ENCODE measurements around the gene SELPLG.
"Not testable (repeated sequence)": the region's sequence is repeated elsewhere in the genome, so short reads cannot be mapped to it uniquely, and the experiment has no call there.

SELPLG gene

GRCh38 chr12:108591267-108591980, 42.3 kb downstream of the SELPLG start:
- Histone ChIP-seq H3K4me3 (ENCODE audit: low read length) (no peak overlapping the region), H2AFZ (ENCODE audit: low read length) (no peak overlapping the region), H3K36me3 (replicated peaks; ENCODE audit: insufficient read depth, low read length) (no peaks in the 10 kb centered on the region), H3K9me3 (replicated peaks; ENCODE audit: insufficient read depth, low read length) (no peaks in the 10 kb centered on the region), H4K20me1 (ENCODE audit: insufficient read depth, low read length) (no peaks in the 10 kb centered on the region), H3K27me3 (replicated peaks; ENCODE audit: insufficient read depth, low read length) (no peaks in the 10 kb centered on the region), H3K79me2 (ENCODE audit: low read length) (no peaks in the 10 kb centered on the region), H3K9ac (ENCODE audit: low read length) (no peak overlapping the region), H3K27ac (ENCODE audit: low read length) (no peak overlapping the region), H3K4me2 (ENCODE audit: low read depth, low read length) (no peak overlapping the region), H3F3A (ENCODE audit: insufficient read depth, low read length) (no peaks in the 10 kb centered on the region), H3K9me2 (replicated peaks; ENCODE audit: insufficient read depth, low read length) (no peaks in the 10 kb centered on the region), H3K4me1 (ENCODE audit: low read length) (no peaks in the 10 kb centered on the region)
- no peak for DNase-seq
- TF ChIP-seq EZH2 (optimal IDR thresholded peaks at IDR 0.05; ENCODE audit: low read depth, low read length) (no peak), EZH2phosphoT487 (IDR thresholded peaks at IDR 0.05; ENCODE audit: low read length) (no peak), CTCF (IDR thresholded peaks at IDR 0.05; ENCODE audit: low read length) (no peak)

GRCh38 chr12:108590463-108590862, 43.2 kb downstream of the SELPLG start:
- not testable (repeated sequence) for H3K27ac ChIP-seq (ENCODE audit: low read length); H3K9me3 ChIP-seq (replicated peaks; ENCODE audit: insufficient read depth, low read length); H4K20me1 ChIP-seq (ENCODE audit: insufficient read depth, low read length); H3K79me2 ChIP-seq (ENCODE audit: low read length); H3K9ac ChIP-seq (ENCODE audit: low read length); H3K4me3 ChIP-seq (ENCODE audit: low read length); H3K36me3 ChIP-seq (replicated peaks; ENCODE audit: insufficient read depth, low read length); H3K9me2 ChIP-seq (replicated peaks; ENCODE audit: insufficient read depth, low read length); H3K4me1 ChIP-seq (ENCODE audit: low read length); H2AFZ ChIP-seq (ENCODE audit: low read length); H3F3A ChIP-seq (ENCODE audit: insufficient read depth, low read length); DNase-seq; H3K4me2 ChIP-seq (ENCODE audit: low read depth, low read length); H3K27me3 ChIP-seq (replicated peaks; ENCODE audit: insufficient read depth, low read length)

GRCh38 chr12:108589840-108590229, 43.9 kb downstream of the SELPLG start:
- no peak overlapping the region for H3K9ac ChIP-seq (ENCODE audit: low read length)

More at GRCh38 chr12:108589840-108590229, 43.9 kb downstream of the SELPLG start:
- Histone ChIP-seq H3K9me3 (replicated peaks; ENCODE audit: insufficient read depth, low read length) (no peaks in the 10 kb centered on the region), H4K20me1 (ENCODE audit: insufficient read depth, low read length) (no peaks in the 10 kb centered on the region), H3K27me3 (replicated peaks; ENCODE audit: insufficient read depth, low read length) (no peaks in the 10 kb centered on the region), H3K4me1 (ENCODE audit: low read length) (no peaks in the 10 kb centered on the region), H3K27ac (ENCODE audit: low read length) (no peak overlapping the region), H3F3A (ENCODE audit: insufficient read depth, low read length) (no peaks in the 10 kb centered on the region), H3K36me3 (replicated peaks; ENCODE audit: insufficient read depth, low read length) (no peaks in the 10 kb centered on the region), H3K4me3 (ENCODE audit: low read length) (no peak overlapping the region), H3K4me2 (ENCODE audit: low read depth, low read length) (no peak overlapping the region), H2AFZ (ENCODE audit: low read length) (no peak overlapping the region), H3K9me2 (replicated peaks; ENCODE audit: insufficient read depth, low read length) (no peaks in the 10 kb centered on the region), H3K79me2 (ENCODE audit: low read length) (no peaks in the 10 kb centered on the region)
- DNase-seq: no peak
- TF ChIP-seq EZH2 (optimal IDR thresholded peaks at IDR 0.05; ENCODE audit: low read depth, low read length): no peak
- TF ChIP-seq CTCF (IDR thresholded peaks at IDR 0.05; ENCODE audit: low read length): no peak
- no peak for TF ChIP-seq EZH2phosphoT487 (IDR thresholded peaks at IDR 0.05; ENCODE audit: low read length)
